SKM-1 (cell line): ENCODE results near the gene PCP4L1.
"Not testable (repeated sequence)": the region's sequence is repeated elsewhere in the genome, so short reads cannot be mapped to it uniquely, and the experiment has no call there.

Experiments
- DNase-seq: peaks from one replicate; lab custom pipeline; 2025; ENCODE audit not compliant: unreplicated experiment; lab: John Stamatoyannopoulos, UW

PCP4L1 gene

GRCh38 chr1:161227196-161227871, 31.2 kb upstream of the PCP4L1 start:
- peak; percentile 97 for DNase-seq

- no peak for DNase-seq
Observed at GRCh38 chr1:161228032-161228431, 30.5 kb upstream of the PCP4L1 start.

GRCh38 chr1:161229896-161230295, 28.6 kb upstream of the PCP4L1 start:
- DNase-seq: no peak

GRCh38 chr1:161230762-161231161, 27.8 kb upstream of the PCP4L1 start:
- no peak for DNase-seq

- DNase-seq: no peak
Observed at GRCh38 chr1:161233102-161233501, 25.4 kb upstream of the PCP4L1 start.

GRCh38 chr1:161235957-161236775, 22.4 kb upstream of the PCP4L1 start:
- DNase-seq: no peak

GRCh38 chr1:161238039-161238473, 20.5 kb upstream of the PCP4L1 start, which contains the start of gene NR1I3:
Gene NR1I3 (minus strand): TSS chr1:161238203. CDS start chr1:161236565, 1,638 bp downstream.
- DNase-seq: no peak

GRCh38 chr1:161241682-161242081, 16.9 kb upstream of the PCP4L1 start:
- DNase-seq: no peak

- DNase-seq: peak; percentile 65
Observed at GRCh38 chr1:161242313-161242712, 16.2 kb upstream of the PCP4L1 start.

GRCh38 chr1:161244888-161245287, 13.7 kb upstream of the PCP4L1 start:
- DNase-seq: no peak

GRCh38 chr1:161250100-161250499, 8.4 kb upstream of the PCP4L1 start:
- not testable (repeated sequence) for DNase-seq

GRCh38 chr1:161250829-161251228, 7.7 kb upstream of the PCP4L1 start:
- DNase-seq: no peak

- DNase-seq: no peak
Observed at GRCh38 chr1:161251579-161251978, 7.0 kb upstream of the PCP4L1 start.

GRCh38 chr1:161255302-161255701, 3.2 kb upstream of the PCP4L1 start:
- DNase-seq: not testable (repeated sequence)

- not testable (repeated sequence) for DNase-seq
Observed at GRCh38 chr1:161255955-161256520, 2.5 kb upstream of the PCP4L1 start.

GRCh38 chr1:161257109-161257508, 1.4 kb upstream of the PCP4L1 start:
- DNase-seq: not testable (repeated sequence)

GRCh38 chr1:161259345-161259702, 779 bp downstream of the PCP4L1 start:
- no peak for DNase-seq

- DNase-seq: no peak
Observed at GRCh38 chr1:161259765-161260164, 1.2 kb downstream of the PCP4L1 start.

- no peak for DNase-seq
Observed at GRCh38 chr1:161260376-161261260, 2.1 kb downstream of the PCP4L1 start.

GRCh38 chr1:161261261-161262235, 3.0 kb downstream of the PCP4L1 start:
- no peak for DNase-seq
